Left lobe of liver (tissue), 2 donors: ENCODE measurements around the gene WWC2. TPM values are rescaled to one million over a fixed set of nuclear protein-coding genes. Genes with fewer than 3 reads are reported as not detected.
"Not testable (repeated sequence)": the region's sequence is repeated elsewhere in the genome, so short reads cannot be mapped to it uniquely, and the experiment has no call there.

Experiments
- ATAC-seq: fragments of 200-7000 bp; cut with Tn5 transposase; one replicate; pipeline ENCODE4 v1.9.1; 2020; ENCODE audit warnings: mild to moderate bottlenecking, moderate library complexity
- DNase-seq: peaks from one replicate; pipeline ENCODE4 v3.0.0-alpha.2; 2020; ENCODE audit warnings: low spot score
- total RNA-seq: library from RNA; stranded (reverse); gene quantifications from one replicate; pipeline ENCODE4 v1.2.1, GENCODE V29; 2021
- donor health status: DM: no; HTN: no; CAD: no; lungs with moderate emphysema.
- donor health status: DM: no; HTN: yes; CAD: no.

Gene WWC2
- total RNA-seq, 1 donor from 2014 or later: 43.2 TPM

- DNase-seq (no peak), ATAC-seq (no peak)
Measured at GRCh38 chr4:183322326-183322725, 223.3 kb downstream of the WWC2 start, which contains the start of gene CLDN24. Gene CLDN24, minus strand, starts transcription at chr4:183322426. Its CDS starts 0 bp downstream, at chr4:183322426.

- peak; percentile 17 for ATAC-seq
- DNase-seq: no peak
Measured at GRCh38 chr4:183323295-183323694, 224.2 kb downstream of the WWC2 start.

DNA sequence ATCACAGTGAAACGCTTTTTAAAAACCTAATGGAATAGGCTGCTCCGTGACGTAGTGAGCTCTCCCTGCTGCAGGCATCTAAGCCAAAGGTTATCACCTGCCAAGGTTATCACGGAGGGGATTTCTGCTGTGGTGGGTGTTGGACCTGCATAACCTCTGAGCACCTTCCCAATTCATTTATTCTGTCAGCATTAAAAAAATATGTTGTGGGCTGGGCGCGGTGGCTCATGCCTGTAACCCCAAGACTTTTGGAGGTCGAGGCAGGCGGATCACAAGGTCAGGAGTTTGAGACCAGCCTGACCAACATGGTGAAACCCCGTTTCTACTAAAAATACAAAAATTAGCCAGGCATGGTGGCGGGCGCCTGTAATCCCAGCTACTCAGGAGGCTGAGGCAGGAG lies 225.0 kb downstream of the WWC2 start:
- ATAC-seq, DNase-seq: not testable (repeated sequence)

DNA sequence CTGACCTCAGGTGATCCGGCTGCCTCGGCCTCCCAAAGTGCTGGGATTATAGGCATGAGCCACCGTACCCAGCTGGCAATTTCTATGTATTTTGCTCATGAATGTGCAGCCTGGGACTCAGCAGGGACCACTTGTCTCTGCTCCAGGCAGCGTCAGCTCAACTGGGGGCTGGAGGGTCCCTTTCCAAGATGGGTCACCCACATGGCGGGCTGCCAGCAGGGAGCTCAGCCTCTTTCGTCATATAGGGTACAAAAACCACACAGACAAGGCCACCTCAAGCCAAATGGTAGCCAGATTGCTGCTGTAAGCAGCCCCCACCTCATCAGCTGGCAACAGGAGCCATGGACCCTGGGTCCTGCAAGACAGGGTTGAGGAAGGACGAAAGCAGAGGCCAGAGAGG lies 225.6 kb downstream of the WWC2 start:
- ATAC-seq (no peak), DNase-seq (no peak)

DNA sequence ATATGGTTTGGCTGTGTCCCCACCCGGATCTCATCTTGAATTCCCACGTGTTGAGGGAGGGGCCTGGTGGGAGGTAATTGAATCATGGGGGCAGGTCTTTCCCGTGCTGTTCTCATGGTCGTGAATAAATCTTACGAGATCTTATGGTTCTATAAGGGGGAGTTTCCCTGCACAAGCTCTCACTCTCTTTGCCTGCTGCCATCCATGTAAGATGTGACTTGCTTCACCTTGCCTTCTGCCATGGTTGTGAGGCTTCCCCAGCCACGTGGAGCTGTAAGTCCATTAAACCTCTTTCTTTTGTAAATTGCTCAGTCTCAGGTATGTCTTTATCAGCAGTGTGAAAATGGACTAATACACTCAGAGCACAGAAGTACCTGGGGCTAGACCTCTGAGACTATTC lies 227.3 kb downstream of the WWC2 start:
- not testable (repeated sequence) for DNase-seq, ATAC-seq

DNA sequence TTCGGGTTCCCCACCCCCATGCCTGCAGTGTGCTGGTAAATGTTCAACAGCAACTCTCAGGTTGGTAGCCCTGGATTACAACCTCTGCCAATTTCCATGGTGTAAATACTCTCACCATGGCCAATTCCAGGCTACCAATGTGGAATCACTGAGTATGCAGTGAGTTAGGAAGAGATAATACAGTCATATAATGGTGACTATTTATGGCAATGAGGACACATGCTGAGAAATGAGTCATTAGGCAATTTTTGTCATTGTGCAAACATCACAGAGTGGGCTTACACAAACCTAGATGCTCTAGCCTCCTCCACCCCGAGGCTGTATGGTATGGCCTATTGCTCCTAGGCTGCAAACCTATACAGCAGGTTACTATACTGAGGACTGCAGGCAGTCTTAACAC lies 227.8 kb downstream of the WWC2 start:
- no peak for ATAC-seq
- DNase-seq: no peak

DNA sequence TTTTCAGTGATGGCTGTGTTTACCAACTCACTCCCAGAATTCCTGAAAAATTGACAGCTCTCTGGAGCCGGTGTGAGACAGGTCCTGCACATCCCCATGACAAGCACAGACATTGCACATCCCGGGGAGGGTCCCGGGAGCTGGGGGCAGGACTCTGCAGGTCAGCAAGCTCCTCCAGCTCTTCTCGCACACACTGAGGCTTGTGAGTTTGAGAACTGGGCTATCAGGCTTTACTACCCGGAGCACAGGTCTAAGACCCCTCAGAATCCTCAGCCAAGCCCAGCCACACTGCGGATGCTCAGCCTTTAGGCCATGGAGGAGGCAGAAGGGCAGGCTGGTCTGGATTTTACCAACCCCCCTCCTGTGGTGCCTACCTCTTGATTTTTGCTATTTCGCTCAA lies 228.8 kb downstream of the WWC2 start:
- no peak for DNase-seq
- no peak for ATAC-seq

DNA sequence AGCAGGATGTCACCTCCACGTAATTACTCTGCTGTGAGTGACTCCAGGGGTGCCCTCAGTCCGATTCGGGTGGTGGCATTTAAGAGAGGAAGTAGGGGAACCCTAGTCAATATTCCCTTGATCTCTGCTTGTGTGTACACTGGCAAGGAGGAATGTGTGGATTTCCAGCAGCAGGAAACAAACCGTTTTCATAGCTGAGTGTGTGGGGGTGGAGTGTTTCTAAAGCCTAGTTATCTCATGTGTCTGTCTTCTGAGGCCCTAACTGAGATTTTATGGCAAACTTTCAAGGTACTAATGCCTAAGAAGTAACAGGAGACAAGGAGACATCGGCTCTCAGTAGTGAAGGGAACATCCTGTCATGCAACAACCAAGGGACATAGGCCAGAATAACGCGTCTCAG lies 229.8 kb downstream of the WWC2 start:
- no peak for DNase-seq
- ATAC-seq: no peak

- ATAC-seq (no peak), DNase-seq (no peak)
Measured at GRCh38 chr4:183329244-183329643, 230.2 kb downstream of the WWC2 start.

GRCh38 chr4:183329954-183330742 lies 231.1 kb downstream of the WWC2 start:
- no peak for ATAC-seq

GRCh38 chr4:183330841-183331240 lies 231.8 kb downstream of the WWC2 start:
- DNase-seq (no peak), ATAC-seq (no peak)

More at GRCh38 chr4:183329954-183330742, 231.1 kb downstream of the WWC2 start:
- DNase-seq: no peak

DNA sequence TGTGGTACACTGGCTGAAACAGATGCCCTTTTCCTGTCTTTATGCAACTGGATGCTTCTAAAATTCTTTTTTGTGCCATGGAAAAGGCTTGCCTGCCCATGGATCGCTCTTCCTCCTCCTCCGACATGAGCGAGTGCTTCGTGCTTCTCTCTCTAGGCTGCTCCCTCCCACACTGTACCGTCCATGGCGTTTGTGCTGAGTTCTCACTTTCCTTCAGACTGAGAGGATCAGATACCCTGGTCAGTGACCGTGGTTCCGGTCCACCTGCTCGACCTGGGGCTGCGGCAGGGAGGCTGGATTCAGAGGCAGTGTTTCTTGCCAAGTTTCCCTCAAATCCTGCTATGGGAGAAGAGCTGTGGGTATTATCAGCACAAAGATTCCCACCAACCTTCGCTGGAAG lies 233.4 kb downstream of the WWC2 start:
- DNase-seq: no peak
- no peak for ATAC-seq

DNA sequence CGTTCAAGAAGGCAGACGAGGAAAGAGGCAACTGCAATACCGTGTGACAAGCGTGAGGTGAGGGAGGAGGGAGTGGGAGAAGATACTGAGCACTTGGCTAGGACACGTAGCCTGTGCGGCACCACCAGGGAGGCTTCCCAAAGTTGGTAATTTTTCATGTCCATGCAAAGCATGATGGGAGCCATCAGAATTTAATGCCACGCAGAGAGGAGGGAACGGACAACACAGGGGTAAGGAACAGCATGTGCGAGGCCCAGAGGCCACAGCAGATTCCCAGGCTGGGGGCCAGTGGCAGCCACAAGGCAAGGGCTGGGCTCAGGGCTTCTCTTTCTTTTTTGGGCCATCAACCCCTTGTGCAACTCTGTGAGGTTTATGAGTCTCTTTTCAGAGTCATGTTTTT lies 234.1 kb downstream of the WWC2 start:
- ATAC-seq (no peak), DNase-seq (no peak)

- DNase-seq (no peak), ATAC-seq (no peak)
Measured at GRCh38 chr4:183333983-183334382, 234.9 kb downstream of the WWC2 start.

GRCh38 chr4:183335369-183335940 lies 236.4 kb downstream of the WWC2 start:
- no peak for ATAC-seq
- DNase-seq: peak; percentile 11

- no peak for ATAC-seq
- DNase-seq: peak; percentile 16
Measured at GRCh38 chr4:183337349-183337748, 238.3 kb downstream of the WWC2 start.

- no peak for ATAC-seq
- DNase-seq: peak; percentile 33
Measured at GRCh38 chr4:183337833-183338232, 238.8 kb downstream of the WWC2 start.

DNA sequence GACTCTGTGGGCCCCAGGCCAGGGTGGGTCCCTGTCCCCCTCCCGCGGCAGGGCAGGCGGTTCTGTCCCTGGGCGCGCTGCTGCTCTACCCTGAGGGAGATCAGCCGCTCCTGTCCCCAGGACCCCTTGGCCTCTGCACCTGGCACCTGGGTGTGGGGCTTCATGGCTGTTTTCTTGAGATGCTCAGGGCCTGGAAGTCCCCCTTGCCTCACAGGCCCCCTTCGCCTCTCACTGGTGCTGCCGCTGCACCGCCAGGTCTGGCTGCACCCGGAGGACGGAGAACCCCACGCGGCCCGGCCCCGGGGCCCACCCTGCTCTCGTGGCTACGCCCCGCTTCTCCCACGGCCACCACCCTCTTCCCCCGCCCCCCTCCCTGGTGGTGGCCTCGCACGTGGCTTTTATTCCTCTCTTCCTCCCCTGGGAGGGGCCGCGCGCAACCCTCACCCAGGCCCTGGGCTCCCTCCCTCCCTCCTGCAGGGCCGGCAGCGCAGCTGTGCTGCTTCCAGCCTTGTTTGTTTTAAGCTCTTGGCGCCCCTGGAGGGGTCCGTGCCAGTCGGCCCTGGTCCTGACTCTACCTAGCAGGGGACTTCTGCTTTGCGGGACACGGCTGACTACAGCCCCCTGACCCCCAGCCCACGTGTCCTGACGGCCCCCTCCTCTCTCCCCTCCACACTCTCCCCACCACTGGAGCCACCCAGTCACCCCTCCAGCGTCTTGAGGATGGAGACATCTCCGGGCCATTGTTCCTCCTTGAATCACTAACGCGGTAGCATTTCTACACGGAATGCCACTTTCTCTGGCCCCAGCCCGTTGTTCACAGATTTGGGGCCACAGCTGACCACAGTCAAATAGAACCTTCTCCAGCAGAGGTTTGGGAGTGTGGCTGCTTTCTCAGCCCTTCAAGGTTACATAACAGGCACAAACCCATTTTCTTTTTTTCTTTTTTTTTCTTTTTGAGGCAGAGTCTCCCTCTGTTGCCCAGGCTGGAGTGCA lies 243.8 kb downstream of the WWC2 start:
- DNase-seq (peak; percentile 35), ATAC-seq (no peak)

GRCh38 chr4:183343730-183344129 lies 244.7 kb downstream of the WWC2 start:
- DNase-seq (peak; percentile 10), ATAC-seq (no peak)

DNA sequence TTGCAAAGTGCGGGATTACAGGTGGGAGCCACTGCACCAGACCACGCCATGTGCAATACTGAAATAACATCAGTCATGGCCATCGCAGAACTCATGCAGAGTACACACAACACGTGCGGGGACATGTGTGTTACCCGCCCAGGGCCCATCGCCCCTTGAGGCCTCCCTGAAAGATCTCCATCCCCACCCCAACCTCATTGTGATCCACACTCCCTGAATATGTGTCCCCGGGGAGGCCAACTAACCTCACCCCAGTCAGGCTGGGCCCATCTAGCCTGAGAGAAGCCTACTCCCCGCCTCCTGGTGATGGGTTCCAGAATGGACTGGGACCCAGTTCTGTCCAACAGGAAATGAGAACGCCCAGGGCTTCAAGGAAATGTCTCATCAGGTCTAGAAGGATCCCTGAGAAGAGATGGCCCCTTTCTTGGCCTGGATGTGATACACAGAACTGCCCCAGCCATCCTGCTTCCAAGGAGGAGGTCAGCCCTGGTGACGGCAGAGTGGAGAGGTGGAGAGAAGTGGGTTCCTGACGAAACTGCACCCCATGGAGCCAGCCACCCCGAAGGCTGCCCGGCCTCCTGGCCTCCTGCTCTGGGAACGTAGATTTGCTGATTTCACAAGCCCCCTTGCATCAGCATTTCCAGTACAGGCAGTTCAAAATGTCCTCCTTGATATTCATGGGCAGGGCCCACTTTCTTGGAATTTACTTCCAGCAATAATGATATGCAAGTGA lies 245.6 kb downstream of the WWC2 start:
- ATAC-seq: no peak
- DNase-seq: peak; percentile 35

DNA sequence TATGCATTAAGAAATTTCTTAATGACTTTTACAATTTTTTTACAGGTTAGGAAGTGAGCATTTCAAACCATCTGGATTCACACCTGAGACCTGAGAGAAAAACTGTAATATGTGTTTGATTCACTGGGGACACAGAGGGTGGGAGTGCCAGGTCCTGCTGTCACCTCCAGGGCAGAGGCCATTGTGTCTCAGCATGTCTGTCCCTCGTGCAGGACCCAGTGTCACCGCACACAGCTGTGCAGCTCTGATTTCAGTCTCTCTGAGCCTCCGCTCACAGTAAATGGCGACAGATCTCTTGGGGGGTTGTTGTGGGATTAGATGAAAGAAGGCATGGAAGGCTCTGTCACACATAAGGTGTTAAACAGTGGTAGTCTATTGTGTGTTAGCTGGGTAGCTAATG lies 246.2 kb downstream of the WWC2 start:
- peak; percentile 11 for DNase-seq
- ATAC-seq: no peak
